Erythroblast (primary cell): ENCODE data around the gene RNF167.

Source experiments
- GATA1 ChIP-seq: IDR thresholded peaks from 2 replicates; pipeline ENCODE4 v1.6.1; 2011; ENCODE audit warnings: low read depth, mild to moderate bottlenecking, control low read depth, low read length, moderate library complexity
- POLR2A ChIP-seq: IDR thresholded peaks from 2 replicates; pipeline ENCODE4 v1.6.1; 2011; ENCODE audit warnings: mild to moderate bottlenecking, low read length

DNA sequence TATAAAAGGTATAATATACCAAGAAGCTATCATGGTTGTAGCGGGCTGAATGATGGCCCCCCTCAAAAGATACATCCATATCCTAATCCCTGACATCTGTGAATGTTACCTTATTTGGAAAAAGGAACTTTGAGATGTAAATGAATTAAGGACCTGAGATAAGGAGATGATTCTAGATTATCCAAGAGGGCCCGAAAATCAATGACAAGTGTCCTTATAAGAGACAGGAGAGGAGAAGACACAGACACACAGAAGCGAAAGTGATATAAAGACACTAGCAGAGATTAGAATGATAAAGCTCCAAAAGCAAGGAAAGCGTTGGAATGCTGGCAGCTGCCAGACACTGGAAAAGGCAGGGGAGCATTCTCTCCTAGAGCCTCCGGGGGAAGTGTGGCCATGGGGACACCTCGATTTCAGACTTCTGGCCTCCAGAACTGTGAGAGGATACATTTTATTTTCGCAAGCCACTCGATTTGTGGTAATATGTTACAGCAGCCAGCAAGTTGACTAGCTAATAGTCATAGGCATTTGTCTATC lies 20.5 kb upstream of the RNF167 start:
- no peak for TF ChIP-seq POLR2A
- no peak for TF ChIP-seq GATA1
